GM18519 (cell line): ENCODE data around the gene UPK3B.
"Not testable (repeated sequence)": the region's sequence is repeated elsewhere in the genome, so short reads cannot be mapped to it uniquely, and the experiment has no call there.

ENCODE experiments used
- ATAC-seq: cut with Tn5 transposase; IDR thresholded peaks from one replicate; pipeline ENCODE4 v1.9.1; 2021; ENCODE audit warnings: mild to moderate bottlenecking, moderate library complexity; ENCODE audit not compliant: unreplicated experiment, low FRiP score

The UPK3B gene

DNA sequence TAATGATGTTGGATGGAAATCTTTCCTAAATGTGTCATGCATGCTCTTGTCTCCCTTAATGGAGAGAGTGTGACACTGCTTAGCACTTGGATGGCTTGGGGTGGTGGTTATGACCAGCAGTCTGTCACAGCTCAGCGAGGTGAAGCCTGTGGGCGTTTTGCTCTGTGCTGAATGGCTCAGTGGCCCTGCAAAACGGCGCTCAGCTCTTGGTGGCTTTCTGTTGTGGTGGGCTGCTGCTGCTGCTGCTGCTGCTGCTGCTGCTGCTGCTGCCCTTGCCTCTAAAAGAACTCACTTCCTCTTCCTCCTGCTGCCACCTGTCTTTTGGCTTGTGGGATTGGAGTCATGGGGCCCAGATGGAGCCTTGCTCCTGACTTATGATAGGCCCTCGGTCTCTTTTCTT is 23.7 kb upstream of the UPK3B start:
- ATAC-seq = peak; percentile 96

GRCh38 chr7:76487969-76488368 is 22.4 kb upstream of the UPK3B start:
- ATAC-seq = not testable (repeated sequence)

DNA sequence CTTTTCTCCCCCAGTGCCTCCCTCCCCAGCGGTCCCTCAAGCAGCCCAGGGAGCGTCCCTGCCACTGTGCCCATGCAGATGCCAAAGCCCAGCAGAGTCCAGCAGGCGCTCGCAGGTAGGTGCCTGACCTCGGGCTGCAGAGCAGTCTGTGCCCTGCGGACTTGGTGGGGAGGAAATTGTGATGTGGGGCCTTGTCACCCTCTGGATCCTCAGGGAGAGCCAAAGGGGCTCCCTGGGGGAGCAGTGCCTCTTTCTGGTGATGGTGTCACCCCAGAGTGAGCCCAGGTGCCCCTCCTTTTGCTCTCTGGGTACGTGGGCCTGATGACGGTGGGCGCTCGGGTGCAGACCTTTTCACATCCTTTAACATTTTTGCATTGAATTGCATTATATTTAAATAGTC is 18.2 kb upstream of the UPK3B start:
- not testable (repeated sequence) for ATAC-seq

GRCh38 chr7:76495717-76496116 is 14.6 kb upstream of the UPK3B start:
- not testable (repeated sequence) for ATAC-seq

DNA sequence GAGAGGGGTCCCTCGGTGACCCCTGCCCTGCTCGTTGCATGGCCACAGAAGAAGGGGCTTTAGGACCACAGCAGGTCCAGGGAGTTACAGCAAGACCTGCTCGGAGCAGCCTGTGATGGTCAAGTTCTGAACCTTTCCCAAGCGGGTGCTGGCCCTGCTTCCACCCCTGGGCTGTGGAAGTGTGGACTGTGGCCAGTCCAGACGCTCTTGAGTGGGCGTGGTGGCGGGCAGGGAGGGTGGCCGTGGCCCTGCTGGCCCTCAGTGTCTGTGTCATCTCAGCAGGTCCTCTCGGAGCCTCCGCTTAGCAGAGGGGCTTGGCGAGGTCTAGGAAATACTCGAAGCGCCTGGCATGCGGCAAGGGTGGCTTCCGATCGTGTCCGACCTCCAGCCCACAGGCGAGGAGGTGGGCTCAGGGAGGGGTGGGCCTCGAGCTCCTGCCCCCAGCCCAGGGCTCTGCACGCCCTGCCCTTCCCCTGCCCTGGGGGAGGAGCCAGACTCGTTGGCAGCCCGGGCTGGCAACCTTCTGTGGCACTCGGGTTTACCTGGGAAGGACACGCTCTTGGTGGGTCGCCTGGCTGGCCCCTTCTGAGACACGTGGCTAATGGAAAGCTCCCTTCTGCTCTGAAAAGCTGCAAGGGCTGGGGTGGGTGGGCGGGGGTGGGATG is 12.3 kb upstream of the UPK3B start:
- not testable (repeated sequence) for ATAC-seq

DNA sequence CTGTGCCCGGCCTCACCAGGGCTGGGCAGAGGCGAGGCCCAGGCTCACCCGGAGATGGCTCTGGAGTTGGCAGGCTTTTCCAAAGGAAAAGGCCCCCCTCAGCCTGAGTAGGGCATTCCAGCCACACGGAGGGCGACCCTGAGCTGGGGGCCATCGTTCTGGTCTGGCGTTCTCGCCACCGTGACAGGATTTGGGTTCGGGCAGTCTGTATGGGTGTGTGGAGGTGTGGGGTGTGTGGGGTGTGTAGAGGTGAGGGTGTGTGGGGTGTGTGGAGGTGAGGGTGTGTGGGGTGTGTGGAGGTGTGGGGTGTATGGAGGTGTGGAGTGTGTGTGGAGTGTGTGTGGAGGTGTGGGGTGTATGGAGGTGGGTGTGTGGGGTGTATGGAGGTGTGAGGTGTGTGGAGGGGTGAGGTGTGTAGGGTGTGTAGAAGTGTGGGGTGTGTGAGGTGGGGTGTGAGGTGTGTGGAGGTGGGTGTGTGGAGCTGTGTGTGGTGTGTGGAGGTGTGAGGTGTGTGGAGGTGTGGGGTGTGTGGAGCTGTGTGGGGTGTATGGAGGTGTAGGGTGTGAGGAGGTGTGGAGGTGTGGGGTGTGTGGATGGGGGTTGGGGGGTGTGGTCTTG is 11.7 kb upstream of the UPK3B start:
- ATAC-seq = not testable (repeated sequence)

DNA sequence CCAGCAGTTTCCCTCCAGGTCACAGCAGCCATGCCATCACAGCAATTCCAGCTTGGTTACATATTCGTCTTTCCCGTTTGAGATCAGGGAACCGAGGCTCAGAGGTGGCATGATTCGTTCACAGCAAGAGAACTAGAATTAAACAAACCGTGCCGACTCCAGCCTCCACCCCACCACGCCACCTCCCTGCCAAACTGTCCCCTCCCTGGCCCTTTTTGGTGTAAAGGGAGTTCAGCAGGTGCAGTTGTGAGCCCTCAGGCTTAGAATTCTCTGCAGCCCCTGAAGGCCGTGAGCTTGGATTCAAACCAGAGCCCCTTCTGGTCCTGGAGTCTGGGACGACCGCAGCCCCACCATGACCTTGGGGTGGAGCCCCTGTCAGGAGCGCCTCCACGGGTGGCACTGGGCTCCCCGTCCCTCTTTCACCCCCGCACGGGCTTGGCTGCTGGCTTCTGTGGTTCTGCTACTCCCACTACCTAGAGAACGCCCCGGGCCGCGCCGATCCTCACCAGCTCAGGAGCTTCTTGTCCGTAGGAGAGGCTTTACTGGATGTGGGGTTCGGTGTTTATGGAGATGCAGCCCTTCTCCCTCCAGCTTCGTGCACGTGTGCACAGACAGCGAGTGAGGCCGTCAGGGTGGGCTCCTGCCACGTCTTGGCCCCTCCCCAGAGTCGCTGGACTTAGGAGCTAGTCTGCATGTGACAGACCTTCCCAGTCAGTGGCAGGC is 11.0 kb upstream of the UPK3B start:
- ATAC-seq = not testable (repeated sequence)

GRCh38 chr7:76499924-76500241 is 10.5 kb upstream of the UPK3B start:
- ATAC-seq = not testable (repeated sequence)

- ATAC-seq = not testable (repeated sequence)
These were observed 8.1 kb upstream of the UPK3B start for GRCh38 chr7:76502224-76502623.

- ATAC-seq = not testable (repeated sequence)
These were observed 7.5 kb upstream of the UPK3B start for GRCh38 chr7:76502836-76503235.

GRCh38 chr7:76503244-76503643 is 7.1 kb upstream of the UPK3B start:
- ATAC-seq = not testable (repeated sequence)

DNA sequence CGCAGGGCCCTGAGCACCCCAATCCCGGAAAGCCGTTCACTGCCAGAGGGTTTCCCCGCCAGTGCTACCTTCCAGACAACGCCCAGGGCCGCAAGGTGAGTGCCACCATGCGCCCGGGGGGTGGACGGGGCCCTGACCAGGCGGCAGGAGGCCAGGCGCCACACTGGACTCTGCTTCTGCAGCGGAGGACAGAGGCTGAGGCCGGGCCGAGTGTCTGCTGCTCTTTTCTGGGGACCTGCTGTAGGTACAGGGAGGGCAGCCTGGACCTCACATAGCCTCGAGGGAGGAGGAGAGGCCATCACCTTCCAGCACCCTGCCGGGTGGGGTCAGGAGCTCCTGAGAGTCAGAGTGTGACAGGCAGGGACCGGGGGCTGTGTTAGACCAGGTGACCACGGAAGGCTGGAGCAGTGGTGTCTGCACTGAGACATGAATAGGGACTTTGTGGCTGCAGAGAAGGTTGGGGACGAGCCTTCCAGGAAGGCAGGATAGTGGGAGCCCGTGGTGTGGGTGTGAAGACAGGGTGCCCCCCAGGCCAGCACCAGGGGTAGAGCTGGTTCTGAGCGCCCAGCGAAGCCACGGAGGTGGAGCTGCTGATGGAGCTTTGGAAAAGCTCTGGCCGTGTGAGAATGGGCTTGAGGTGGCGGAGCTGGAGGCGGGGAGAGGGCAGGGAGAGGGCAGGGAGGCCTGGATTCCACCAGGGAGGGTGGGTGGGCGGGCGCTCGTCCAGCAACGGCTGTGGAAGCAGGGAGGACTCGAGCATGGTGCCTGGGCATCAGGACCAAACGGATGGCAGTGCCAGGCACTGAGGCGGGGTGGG is 5.8 kb upstream of the UPK3B start:
- ATAC-seq = not testable (repeated sequence)

- no peak for ATAC-seq
These were observed 4.9 kb upstream of the UPK3B start for GRCh38 chr7:76505168-76506080.

DNA sequence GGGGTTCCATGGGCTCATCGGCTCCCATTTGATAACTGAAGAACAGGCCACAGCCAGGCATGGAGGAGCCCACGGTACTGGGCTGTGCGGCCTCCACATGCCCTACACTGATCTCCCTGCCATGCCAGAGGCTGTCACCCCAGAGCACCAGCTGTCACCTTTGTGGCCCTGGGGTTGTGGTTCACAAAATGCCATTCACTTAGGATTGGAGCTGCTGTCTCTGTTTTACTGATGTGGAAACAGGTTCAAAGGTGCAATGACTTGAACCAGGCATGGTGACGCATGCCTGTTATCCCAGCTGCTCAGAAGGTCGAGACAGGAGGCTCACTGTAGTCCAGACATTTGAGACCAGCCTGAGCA is 4.3 kb upstream of the UPK3B start:
- no peak for ATAC-seq

DNA sequence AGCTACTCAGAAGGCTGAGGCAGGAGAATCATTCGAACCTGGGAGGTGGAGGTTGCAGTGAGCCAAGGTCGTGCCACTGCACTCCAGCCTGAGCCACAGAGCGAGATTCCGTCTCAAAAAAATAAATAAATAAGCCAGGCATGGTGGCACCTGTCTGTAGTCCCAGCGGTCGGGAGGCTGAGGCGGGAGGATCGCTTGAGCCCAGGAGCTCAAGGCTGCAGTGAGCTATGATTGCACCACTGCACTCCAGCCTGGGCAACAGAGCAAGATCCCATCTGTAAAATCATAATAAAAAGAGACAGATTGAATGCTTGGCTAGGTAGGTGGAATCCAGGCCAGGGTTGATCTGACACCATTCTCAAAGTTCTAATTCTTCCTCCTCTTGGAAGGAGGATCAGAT is 3.7 kb upstream of the UPK3B start:
- not testable (repeated sequence) for ATAC-seq

DNA sequence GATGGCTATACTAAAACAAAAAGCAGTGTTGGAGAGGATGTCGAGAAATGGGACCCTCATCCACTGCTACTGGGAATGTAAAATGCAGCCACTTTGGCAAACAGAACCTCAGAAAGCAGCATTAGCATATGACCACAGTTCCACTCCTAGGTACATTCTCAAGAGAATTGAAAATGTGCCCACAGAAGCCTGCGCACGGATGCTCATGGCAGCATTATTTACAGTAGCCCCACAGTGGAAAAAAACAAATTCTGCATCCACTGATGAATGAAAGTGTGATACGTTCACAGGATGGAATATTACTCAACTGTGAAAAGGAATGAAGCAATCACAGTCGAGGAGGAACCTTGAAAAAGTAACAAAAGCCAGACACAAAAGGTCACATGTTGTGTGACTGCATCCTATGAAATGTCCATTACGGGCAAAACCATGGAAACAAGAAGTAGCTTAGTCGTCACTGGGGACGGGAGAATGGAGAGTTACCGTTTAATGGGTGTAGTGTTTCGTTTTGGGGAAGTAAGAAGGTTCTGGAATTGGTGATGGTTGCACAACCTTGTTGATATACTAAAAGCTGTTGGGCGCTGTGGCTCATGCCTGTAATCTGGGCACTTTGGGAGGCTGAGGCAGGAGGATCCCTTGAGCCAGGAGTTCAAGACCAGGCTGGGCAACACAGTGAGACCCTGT is 2.5 kb upstream of the UPK3B start:
- no peak for ATAC-seq

- not testable (repeated sequence) for ATAC-seq
These were observed 1.0 kb downstream of the UPK3B start for GRCh38 chr7:76511200-76511910.

GRCh38 chr7:76511911-76512885 is 1.8 kb downstream of the UPK3B start:
- not testable (repeated sequence) for ATAC-seq
